OCI-LY7 (cell line): Measurements from ENCODE around the gene ZHX3. TPM values are rescaled to one million over a fixed set of nuclear protein-coding genes. Genes with fewer than 3 reads are reported as not detected.

Experiments
- BruUV-seq: library from RNA; stranded (reverse); fragments of 400-500 nt; replicated peaks from 2 replicates; lab custom pipeline; 2021; lab: Mats Ljungman, UMichigan
- CTCF ChIA-PET: fragments of 300-600 bp; sonication (Branson Sonifier 250); formaldehyde crosslinking; loops from one replicate; lab custom pipeline; 2022; ENCODE audit warnings: antibody characterized with exemption; ENCODE audit not compliant: unreplicated experiment; lab: Charles Lee
- POLR2A ChIA-PET: fragments of 300-600 bp; sonication (Branson Sonifier 250); formaldehyde crosslinking; loops from one replicate; lab custom pipeline; 2022; ENCODE audit warnings: antibody characterized with exemption; lab: Charles Lee
- DNase-seq: peaks from one replicate; pipeline ENCODE4 v3.0.0-alpha.2; 2015; ENCODE audit warnings: low spot score
- H2AFZ ChIP-seq: fragments of 200-600 bp; sonication (generic), shearing (Covaris generic); 2 replicates; pipeline ENCODE4 v1.6.1; 2014; ENCODE audit warnings: mild to moderate bottlenecking, antibody characterized with exemption, low read length, moderate library complexity
- H3K27ac ChIP-seq: fragments of 200-600 bp; sonication (generic); 2 replicates; pipeline ENCODE4 v1.5.1; 2014; ENCODE audit warnings: mixed run types, low read depth, mild to moderate bottlenecking, moderate library complexity, low read length, inconsistent platforms; ENCODE audit not compliant: poor library complexity, severe bottlenecking
- H3K36me3 ChIP-seq: fragments of 200-600 bp; sonication (generic); 2 replicates; pipeline ENCODE4 v1.6.1; 2014; ENCODE audit warnings: mild to moderate bottlenecking, antibody characterized with exemption, low read length, moderate library complexity, mixed read lengths; ENCODE audit not compliant: insufficient read depth
- H3K4me1 ChIP-seq: fragments of 200-600 bp; sonication (generic); 2 replicates; pipeline ENCODE4 v1.5.1; 2014; ENCODE audit warnings: mild to moderate bottlenecking, low read length; ENCODE audit not compliant: insufficient read depth, poor library complexity, severe bottlenecking
- H3K4me2 ChIP-seq: fragments of 200-600 bp; sonication (generic); 2 replicates; pipeline ENCODE4 v1.6.1; 2014; ENCODE audit warnings: mild to moderate bottlenecking, low read length
- H3K4me3 ChIP-seq: fragments of 200-600 bp; sonication (generic); 2 replicates; pipeline ENCODE4 v1.5.1; 2014; ENCODE audit warnings: mild to moderate bottlenecking, low read depth, low read length; ENCODE audit not compliant: poor library complexity, severe bottlenecking
- H3K79me2 ChIP-seq: fragments of 200-600 bp; sonication (generic); 2 replicates; pipeline ENCODE4 v1.6.1; 2016; ENCODE audit warnings: low read depth, mild to moderate bottlenecking, low read length, moderate library complexity, mixed read lengths; ENCODE audit not compliant: insufficient read depth
- H3K9me2 ChIP-seq: fragments of 200-600 bp; sonication (generic); 2 replicates; pipeline ENCODE4 v1.6.1; 2016; ENCODE audit warnings: mild to moderate bottlenecking, low read length, mixed read lengths; ENCODE audit not compliant: insufficient read depth
- H3K9me3 ChIP-seq: fragments of 200-600 bp; sonication (generic); 2 replicates; pipeline ENCODE4 v1.6.1; 2014; ENCODE audit warnings: mild to moderate bottlenecking, mixed run types, low read length, mixed read lengths
- H4K20me1 ChIP-seq: fragments of 200-600 bp; sonication (generic); 2 replicates; pipeline ENCODE4 v1.6.1; 2014; ENCODE audit warnings: mild to moderate bottlenecking, antibody characterized with exemption, low read length, moderate library complexity, mixed read lengths; ENCODE audit not compliant: insufficient read depth
- CTCF ChIP-seq: fragments of 200-600 bp; sonication (generic); conservative IDR thresholded peaks from 2 replicates; pipeline ENCODE4 v1.5.1; 2014; ENCODE audit warnings: mild to moderate bottlenecking, antibody characterized with exemption, low read length, moderate library complexity, mixed read lengths
- EZH2phosphoT487 ChIP-seq: fragments of 200-600 bp; sonication (generic); IDR thresholded peaks from 2 replicates; pipeline ENCODE4 v1.6.1; 2018; ENCODE audit warnings: low read depth, borderline replicate concordance, mild to moderate bottlenecking, mixed run types, antibody characterized with exemption, low read length, moderate library complexity, mixed read lengths
- intact Hi-C: fragments of 100-400 bp; cut with micrococcal nuclease; formaldehyde crosslinking; loops from one replicate; pipeline ENCODE4 v1.10.0; 2022; ENCODE audit not compliant: unreplicated experiment
- total RNA-seq, 2 experiments: library from RNA; depleted of rRNA in 1 of 2; stranded (reverse); fragments of >200 nt in 1 of 2; shearing (Covaris generic) in 1 of 2; gene quantifications; 2 replicates each; pipeline ENCODE4 v1.2.3, GENCODE V29; 2014 to 2022

ZHX3 gene
- total RNA-seq, 2 experiments from 2014 or later, result 5.8 to 16.9 TPM

GRCh38 chr20:41318271-41318649, 729 bp upstream of the ZHX3 start:
- Histone ChIP-seq H2AFZ (peak overlapping the region; percentile 94), H3K36me3 (no peaks in the 10 kb centered on the region), H3K27ac (no peak overlapping the region), H3K9me2 (no peaks in the 10 kb centered on the region), H3K4me1 (peaks cover 20% of the 10 kb centered on the region), H3K4me3 (peak overlapping the region; percentile 66), H4K20me1 (no peaks in the 10 kb centered on the region), H3K79me2 (peaks cover 14% of the 10 kb centered on the region; the same call in 1 of the 2 replicates), H3K9me3 (no peaks in the 10 kb centered on the region), H3K4me2 (peak overlapping the region; percentile 77)
- intact Hi-C loops, result loop anchor here (1.0 kb wide), 1 partner anchor 183 kb away; no protein-coding TSS in a partner anchor
- no peak for TF ChIP-seq EZH2phosphoT487
- TF ChIP-seq CTCF, result no peak
- BruUV-seq, result TSS peak; percentile 83
- POLR2A ChIA-PET, result interaction anchor here (0.7 to 1.4 kb wide), 3 partner anchors 11 to 477 kb away, joined by 3 to 5 read pairs (median 3); no protein-coding TSS in a partner anchor
- DNase-seq, result no peak
- CTCF ChIA-PET, result no interaction called here

GRCh38 chr20:41316602-41317545, 657 bp downstream of the ZHX3 start:
- TF ChIP-seq EZH2phosphoT487, result no peak
- TF ChIP-seq CTCF, result no peak
- Histone ChIP-seq H2AFZ (peak overlapping the region; percentile 70), H3K27ac (peak overlapping the region; percentile 59), H3K4me1 (peaks cover 20% of the 10 kb centered on the region), H3K36me3 (no peaks in the 10 kb centered on the region; the same call in 1 of the 2 replicates), H3K4me2 (peak overlapping the region; percentile 93), H3K79me2 (peaks cover 14% of the 10 kb centered on the region; the same call in 1 of the 2 replicates), H3K9me2 (no peaks in the 10 kb centered on the region), H3K4me3 (peak overlapping the region; percentile 91), H4K20me1 (no peaks in the 10 kb centered on the region), H3K9me3 (no peaks in the 10 kb centered on the region)
- POLR2A ChIA-PET, result interaction anchor here (1.4 kb wide), 1 partner anchor 10 kb away, joined by 3 read pairs; no protein-coding TSS in a partner anchor
- no TSS peak for BruUV-seq
- intact Hi-C loops, result no loop called here
- CTCF ChIA-PET, result no interaction called here
- DNase-seq, result peak; percentile 73
